K562 (cell line): ENCODE data around the gene AGAP1. TPM values are rescaled to one million over a fixed set of nuclear protein-coding genes. Genes with fewer than 3 reads are reported as not detected.

ENCODE experiments used
- ATAC-seq: fragments of 200-7000 bp; cut with Tn5 transposase; 3 replicates; pipeline ENCODE4 v1.9.1; 2020; ENCODE audit warnings: moderate library complexity
- BruUV-seq: library from RNA; stranded (reverse); fragments of 400-500 nt; replicated peaks from 2 replicates; lab custom pipeline; 2021; lab: Mats Ljungman, UMichigan
- CTCF ChIA-PET: fragments of 300-600 bp; formaldehyde crosslinking; extraction: SDS; loops from one replicate; lab custom pipeline; 2021; ENCODE audit warnings: low intra/inter-chr PET ratio; lab: Yijun Ruan, JAX
- POLR2A ChIA-PET: fragments of 300-600, 350-650 bp; sonication (Branson Sonifier 250); formaldehyde crosslinking; extraction: SDS; loops from one replicate; lab custom pipeline; 2021; ENCODE audit warnings: antibody characterized with exemption, inconsistent platforms; lab: Yijun Ruan, JAX
- DNase-seq, 4 experiments: peaks; one replicate each; pipeline versions ENCODE4 v3.0.0 to v3.0.0-alpha.2; 2011 to 2018; ENCODE audit warnings: low spot score in 3 of 4, mixed read lengths in 3 of 4; ENCODE audit errors: extremely low read depth in 1 of 4
- FAIRE-seq: peaks from 2 replicates; lab custom pipeline; 2011; peaks lifted over from hg19 to GRCh38; lab: Jason Lieb, UNC
- H2AFZ ChIP-seq: 2 replicates; pipeline ENCODE4 v1.6.0; 2011; ENCODE audit warnings: low read depth, low read length, control low read depth, inconsistent platforms
- H3K27ac ChIP-seq: fragments of 200-600 bp; 3 replicates; pipeline ENCODE4 v1.8.0; 2011; ENCODE audit warnings: low read depth, mild to moderate bottlenecking, control low read depth, inconsistent platforms, low read length, moderate library complexity, mixed read lengths; ENCODE audit errors: extremely low read depth
- H3K27me3 ChIP-seq, 2 experiments: fragments of 300-600 bp in 1 of 2; 2 replicates in 1 of 2; 3 replicates in 1 of 2; pipeline versions ENCODE4 v1.6.0 to v1.8.0; 2011; ENCODE audit warnings: inconsistent platforms in 2 of 2, low read length in 2 of 2, mild to moderate bottlenecking in 1 of 2, mixed read lengths in 1 of 2, moderate library complexity in 1 of 2; ENCODE audit not compliant: control insufficient read depth in 2 of 2, insufficient read depth in 2 of 2
- H3K36me3 ChIP-seq: fragments of 300-600 bp; 3 replicates; pipeline ENCODE4 v1.8.0; 2011; ENCODE audit warnings: mild to moderate bottlenecking, low read length, inconsistent platforms; ENCODE audit not compliant: control insufficient read depth, insufficient read depth
- H3K4me1 ChIP-seq, 2 experiments: fragments of 200-600 bp in 1 of 2; replicated peaks in 1 of 2; 2 replicates in 1 of 2; 3 replicates in 1 of 2; pipeline versions ENCODE4 v1.5.1 to v1.8.0; 2011; ENCODE audit warnings: inconsistent platforms in 2 of 2, low read length in 2 of 2, mild to moderate bottlenecking in 1 of 2, mixed read lengths in 1 of 2, moderate library complexity in 1 of 2; ENCODE audit not compliant: control insufficient read depth in 2 of 2, insufficient read depth in 2 of 2
- H3K4me2 ChIP-seq: 2 replicates; pipeline ENCODE4 v1.6.1; 2011; ENCODE audit warnings: low read length, control low read depth, inconsistent platforms, mixed read lengths; ENCODE audit not compliant: insufficient read depth
- H3K4me3 ChIP-seq: fragments of 200-600 bp; sonication (generic), shearing (Covaris generic); 2 replicates; pipeline ENCODE4 v1.5.1; 2016; ENCODE audit warnings: control low read depth, inconsistent platforms
- H3K79me2 ChIP-seq: fragments of 200-600 bp; 3 replicates; pipeline ENCODE4 v1.8.0; 2011; ENCODE audit warnings: low read length, inconsistent platforms; ENCODE audit not compliant: control insufficient read depth, insufficient read depth
- H3K9ac ChIP-seq, 2 experiments: 2 replicates each; pipeline versions ENCODE4 v1.6.0 to v1.6.1; 2011; ENCODE audit warnings: low read depth in 2 of 2, low read length in 2 of 2, control low read depth in 1 of 2, inconsistent platforms in 1 of 2, mild to moderate bottlenecking in 1 of 2, mixed read lengths in 1 of 2; ENCODE audit not compliant: insufficient read depth in 1 of 2
- H3K9me1 ChIP-seq: one replicate; pipeline ENCODE4 v1.6.0; 2011; ENCODE audit warnings: inconsistent platforms, mild to moderate bottlenecking, low read length, moderate library complexity; ENCODE audit not compliant: control insufficient read depth, insufficient read depth
- H3K9me3 ChIP-seq: replicated peaks from 2 replicates; pipeline ENCODE4 v1.5.1; 2011; ENCODE audit warnings: low read depth, low read length, inconsistent platforms; ENCODE audit not compliant: control insufficient read depth, insufficient read depth
- H4K20me1 ChIP-seq: replicated peaks from 2 replicates; pipeline ENCODE4 v1.6.1; 2011; ENCODE audit warnings: low read length, inconsistent platforms, mixed read lengths; ENCODE audit not compliant: control insufficient read depth, insufficient read depth
- CBX5 ChIP-seq: IDR thresholded peaks from 2 replicates; pipeline ENCODE4 v1.6.1; 2014; ENCODE audit warnings: low read depth, borderline replicate concordance
- CREB3 ChIP-seq: fragments of 450-650 bp; conservative IDR thresholded peaks from 2 replicates; pipeline ENCODE4 v1.6.1; 2016; ENCODE audit warnings: missing genetic modification characterization, low read depth, mild to moderate bottlenecking, missing compliant biosample characterization, moderate library complexity
- ETV6 ChIP-seq, 3 experiments: fragments of 150-350 bp in 1 of 3; sonication (generic) in 1 of 3; formaldehyde crosslinking in 1 of 3; IDR thresholded peaks; 2 replicates each; pipeline versions ENCODE4 v1.6.1 to v1.8.0; 2014 to 2022; ENCODE audit warnings: borderline replicate concordance in 2 of 3, low read depth in 2 of 3, antibody characterized with exemption in 1 of 3, low read length in 1 of 3, mild to moderate bottlenecking in 1 of 3, missing genetic modification reagents in 1 of 3
- MLLT1 ChIP-seq, 2 experiments: fragments of 450-650 bp; IDR thresholded peaks; 2 replicates each; pipeline ENCODE4 v1.6.1; 2016
- MLX ChIP-seq, 2 experiments: fragments of 450-650 bp in 1 of 2; sonication (generic) in 1 of 2; formaldehyde crosslinking; conservative IDR thresholded peaks; 2 replicates each; pipeline versions ENCODE4 v1.4.0 to v1.8.1; 2020 to 2022; ENCODE audit warnings: mild to moderate bottlenecking in 1 of 2, missing genetic modification reagents in 1 of 2
- NCOA1 ChIP-seq: fragments of 450-650 bp; IDR thresholded peaks from 2 replicates; pipeline ENCODE4 v1.6.1; 2016; ENCODE audit warnings: low read depth
- STAT6 ChIP-seq: sonication (generic); formaldehyde crosslinking; IDR thresholded peaks from 2 replicates; pipeline ENCODE4 v1.8.1; 2023; ENCODE audit warnings: mild to moderate bottlenecking, missing genetic modification reagents
- SUPT5H ChIP-seq: fragments of 450-650 bp; IDR thresholded peaks from 2 replicates; pipeline ENCODE4 v1.6.1; 2016
- TFAM ChIP-seq: fragments of 250-450 bp; sonication (Bioruptor Pico); conservative IDR thresholded peaks from 2 replicates; pipeline ENCODE4 v1.5.0; 2021; ENCODE audit warnings: mild to moderate bottlenecking, moderate library complexity
- ZNF174 ChIP-seq: fragments of 250-450 bp; sonication (Bioruptor Pico); IDR thresholded peaks from 2 replicates; pipeline ENCODE4 v1.4.0; 2020; ENCODE audit warnings: mild to moderate bottlenecking
- WGBS: fragments of 100-300 bp; shearing (Covaris generic); methylation state at CpG from one replicate; pipeline ENCODE4 v1.1.6; 2016; ENCODE audit warnings: low coverage, mixed read lengths; ENCODE audit not compliant: insufficient coverage; ENCODE audit errors: missing lambda C conversion rate; 5-methylcytosine and 5-hydroxymethylcytosine counted together
- in situ Hi-C: fragments of 300-500 bp; cut with MboI; formaldehyde crosslinking; loops from 4 replicates; pipeline ENCODE4 v1.15.0; 2018; ENCODE audit warnings: inconsistent platforms, mixed read lengths
- intact Hi-C: fragments of 100-400 bp; cut with micrococcal nuclease; formaldehyde crosslinking; loops from 2 replicates; pipeline ENCODE4 v1.14.2; 2022
- polyA plus RNA-seq, 8 experiments: library from polyadenylated mRNA; depleted of rRNA in 4 of 8; stranded (reverse) in 5 of 8; unstranded in 3 of 8; fragments of >200 nt; fragmentation: Nextera tagmentation in 2 of 8; fragmentation: Illumina TruSeq in 1 of 8; extraction: Ambion mirVana in 2 of 8; extraction: Trizol in 1 of 8; gene quantifications; 2 replicates each; pipeline versions ENCODE4 v1.2.1 to v1.2.3, GENCODE V29; 2011 to 2014; ENCODE audit warnings: inconsistent platforms in 1 of 8, missing spikeins in 1 of 8
- total RNA-seq, 7 experiments: library from RNA; depleted of rRNA in 6 of 7; stranded (reverse); fragments of >200 nt in 6 of 7; fragmentation: Illumina TruSeq in 2 of 7; extraction: Trizol in 2 of 7; gene quantifications; 2 replicates each; pipeline versions ENCODE4 v1.2.1 to v1.2.3, GENCODE V29; 2011 to 2021; ENCODE audit warnings: low replicate concordance in 1 of 7

Gene AGAP1
- total and polyA plus RNA-seq, 9 of the 15 experiments (the other 6 are each of a cell fraction or from before 2014, with no cell fraction given) = 1.3 to 24.0 (median 10.6) TPM

- ChIA-PET CTCF (no interaction called here), POLR2A (no interaction called here)
- TF ChIP-seq TFAM (CRISPR knock-in tag) = no peak
- TF ChIP-seq STAT6 (CRISPR knock-in tag) = no peak
- TF ChIP-seq MLX (CRISPR knock-in tag; conservative IDR thresholded peaks at IDR 0.05) = no peak
- TF ChIP-seq CBX5 = no peak
- TF ChIP-seq ETV6 (IDR thresholded peaks at IDR 0.05; ENCODE audit: borderline replicate concordance in 1 of 2, low read depth in 2 of 2, low read length in 1 of 2) = no peak
- no peak for TF ChIP-seq ETV6 (CRISPR knock-in tag; IDR thresholded peaks at IDR 0.05; ENCODE audit: borderline replicate concordance)
- no peak for TF ChIP-seq ZNF174 (CRISPR knock-in tag)
- TF ChIP-seq CREB3 (tag) = no peak
- no peak for TF ChIP-seq NCOA1
- no peak for TF ChIP-seq MLLT1 (IDR thresholded peaks at IDR 0.05)
- TF ChIP-seq SUPT5H = no peak
- no peak overlapping the region for H3K4me2 ChIP-seq
- ATAC-seq (no peak), FAIRE-seq (no peak), DNase-seq (no peak)
- no peak overlapping the region for H3K4me3 ChIP-seq
- no peaks in the 10 kb centered on the region for H3K9me1 ChIP-seq
- no peaks in the 10 kb centered on the region for H3K79me2 ChIP-seq
- in situ Hi-C loops (no loop called here), intact Hi-C loops (no loop called here)
- H3K27me3 ChIP-seq = peaks cover 5 to 21% of the 10 kb centered on the region in 2 experiments; a peak in 3 of 5 replicates
- H3K4me1 ChIP-seq = no peaks in the 10 kb centered on the region; a peak in 1 of 5 replicates
- no peak overlapping the region for H3K9ac ChIP-seq
- H3K27ac ChIP-seq = no peak overlapping the region
- no peaks in the 10 kb centered on the region for H3K9me3 ChIP-seq
- H3K36me3 ChIP-seq = no peaks in the 10 kb centered on the region
- 8% methylated on average over 7 of the region's 7 CpGs for WGBS
- H4K20me1 ChIP-seq = no peaks in the 10 kb centered on the region
- no peak overlapping the region for H2AFZ ChIP-seq
- BruUV-seq = no TSS peak
Observed at GRCh38 chr2:236146436-236146835, 652.6 kb downstream of the AGAP1 start.
